IMR-90 (cell line): Measurements from ENCODE around the gene DCAKD.

Experiments
- CHD1 ChIP-seq: IDR thresholded peaks from 2 replicates; pipeline ENCODE4 v1.6.1; 2012; ENCODE audit warnings: low read depth, low read length, improper control_type of control experiment
- CTCF ChIP-seq: conservative IDR thresholded peaks from 2 replicates; pipeline ENCODE4 v1.5.1; 2012; ENCODE audit warnings: mild to moderate bottlenecking, low read depth, low read length, improper control_type of control experiment
- MXI1 ChIP-seq: IDR thresholded peaks from 2 replicates; pipeline ENCODE4 v1.6.1; 2012; ENCODE audit warnings: low read depth, mild to moderate bottlenecking, low read length, moderate library complexity, borderline replicate concordance
- NFE2L2 ChIP-seq: fragments of 150-350 bp; IDR thresholded peaks from 2 replicates; pipeline ENCODE4 v1.6.1; 2016; ENCODE audit warnings: low read depth, mild to moderate bottlenecking, low read length
- POLR2A ChIP-seq: IDR thresholded peaks from 2 replicates; pipeline ENCODE4 v1.6.1; 2012; ENCODE audit warnings: mild to moderate bottlenecking, low read depth, low read length
- RCOR1 ChIP-seq: IDR thresholded peaks from 2 replicates; pipeline ENCODE4 v1.6.1; 2012; ENCODE audit warnings: mild to moderate bottlenecking, low read length, improper control_type of control experiment; ENCODE audit not compliant: insufficient replicate concordance
- SMC3 ChIP-seq: fragments of 150-350 bp; IDR thresholded peaks from 2 replicates; pipeline ENCODE4 v1.6.1; 2016; ENCODE audit warnings: low read depth, mild to moderate bottlenecking, antibody characterized with exemption, low read length, moderate library complexity

- no peak for TF ChIP-seq CTCF
- no peak for TF ChIP-seq POLR2A
- no peak for TF ChIP-seq NFE2L2
- no peak for TF ChIP-seq SMC3
- no peak for TF ChIP-seq RCOR1
- TF ChIP-seq MXI1 = no peak
- no peak for TF ChIP-seq CHD1
Observed at GRCh38 chr17:44997733-44998520, 53.5 kb downstream of the DCAKD start.
